Measurements from ENCODE around the gene TRERF1. TPM values are rescaled to one million over a fixed set of nuclear protein-coding genes. Genes with fewer than 3 reads are reported as not detected.
A peak's percentile ranks its signal among the peaks of the same experiment; 100 is the strongest.

The TRERF1 gene
- total and polyA plus RNA-seq, 2 of the 4 experiments (the other 2 are of a cell fraction): 6.3 to 9.9 TPM

GRCh38 chr6:42316981-42317380 lies 134.7 kb downstream of the TRERF1 start:
- no peak for ATAC-seq (ENCODE audit: low read depth)
- POLR2A ChIA-PET (ENCODE audit: unreplicated experiment): no interaction called here

More at GRCh38 chr6:42316981-42317380, 134.7 kb downstream of the TRERF1 start:
- TF ChIP-seq POLR2A (IDR thresholded peaks at IDR 0.05; ENCODE audit: low read depth, low read length): no peak
- TF ChIP-seq CTCF (conservative IDR thresholded peaks at IDR 0.05; ENCODE audit: low read depth, low read length): no peak
- peak overlapping the region; percentile 4; the same call in 1 of the 2 replicates for H3K4me2 ChIP-seq (ENCODE audit: low read depth, low read length)
- H4K20me1 ChIP-seq (ENCODE audit: insufficient read depth, low read length): peaks cover 3% of the 10 kb centered on the region; the same call in 1 of the 2 replicates
- peaks cover 42% of the 10 kb centered on the region for H3K9me1 ChIP-seq (ENCODE audit: insufficient read depth, low read length)
- H2AFZ ChIP-seq (replicated peaks; ENCODE audit: low read length, poor library complexity): peak overlapping the region; percentile 5
- peak overlapping the region; percentile 95 for H4K91ac ChIP-seq (ENCODE audit: insufficient read depth, low read depth, low read length)
- H4K5ac ChIP-seq (ENCODE audit: low read depth, low read length): peak overlapping the region; percentile 52
- H2AK5ac ChIP-seq (ENCODE audit: low read depth, low read length): peak overlapping the region; percentile 95
- peak overlapping the region; percentile 95 for H3K56ac ChIP-seq (ENCODE audit: extremely low read depth, insufficient read depth, low read length)
- dilution Hi-C loops (cut with HindIII; ENCODE audit: low sequenced_read_pairs, unreplicated experiment): no loop called here
- no peak overlapping the region for H3K4me3 ChIP-seq (ENCODE audit: insufficient read depth, low read depth, low read length)
- CTCF ChIA-PET: no interaction called here
- peak overlapping the region; percentile 97 for H2BK15ac ChIP-seq (ENCODE audit: low read depth, low read length)
- H2AK9ac ChIP-seq (replicated peaks; ENCODE audit: low read depth, low read length, poor library complexity): peak overlapping the region; percentile 56
- H3K9me3 ChIP-seq (ENCODE audit: control insufficient read depth, insufficient read depth, low read length): no peaks in the 10 kb centered on the region
- peak overlapping the region; percentile 17; the same call in 1 of the 2 replicates for H3K9ac ChIP-seq (ENCODE audit: low read depth, low read length)
- peak overlapping the region; percentile 86 for H3K27ac ChIP-seq (ENCODE audit: insufficient read depth, low read length)
- H2BK5ac ChIP-seq (ENCODE audit: low read depth, low read length, poor library complexity, severe bottlenecking): peak overlapping the region; percentile 98
- no TSS peak for BruUV-seq (replicated peaks)
- H3K36me3 ChIP-seq (ENCODE audit: control insufficient read depth, insufficient read depth, low read length): no peaks in the 10 kb centered on the region
- no peaks in the 10 kb centered on the region for H3K27me3 ChIP-seq (ENCODE audit: control insufficient read depth, insufficient read depth, low read length)
- intact Hi-C loops (cut with micrococcal nuclease): loop anchor here (2.0 kb wide), 1 partner anchor 22 kb away; no protein-coding TSS in a partner anchor
- H3K18ac ChIP-seq (ENCODE audit: low read depth, low read length): peak overlapping the region; percentile 70
- peak overlapping the region; percentile 44 to 93 for H4K8ac ChIP-seq (ENCODE audit: low read depth in 2 of 2, low read length in 2 of 2)
- in situ Hi-C loops (cut with MboI; ENCODE audit: low sequenced_read_pairs): no loop called here
- no CpG with 5 or more reads among the region's 2 CpGs for WGBS, 2 experiments (ENCODE audit: extremely low coverage in 2 of 2, insufficient read length in 1 of 2)
- H3K4me1 ChIP-seq (ENCODE audit: control insufficient read depth, insufficient read depth, low read length): peaks cover 39% of the 10 kb centered on the region
- peak overlapping the region; percentile 96 for H2BK120ac ChIP-seq (ENCODE audit: low read depth, low read length)
- peak overlapping the region; percentile 90 for H3K14ac ChIP-seq (replicated peaks; ENCODE audit: low read depth, low read length)
- H2BK20ac ChIP-seq (ENCODE audit: low read depth, low read length): peak overlapping the region; percentile 99
- peak overlapping the region; percentile 95 for H3K23ac ChIP-seq (ENCODE audit: low read depth, low read length)
- DNase-seq: no peak
- H3K79me1 ChIP-seq (ENCODE audit: low read depth in 1 of 2, low read length in 2 of 2): peaks cover 37 to 83% of the 10 kb centered on the region in 2 experiments
- peak overlapping the region; percentile 98 for H3K4ac ChIP-seq (ENCODE audit: low read depth, low read length)

Measured in IMR-90 (cell line).